ENCODE measurements around the gene MAGI3.

Gene MAGI3

DNA sequence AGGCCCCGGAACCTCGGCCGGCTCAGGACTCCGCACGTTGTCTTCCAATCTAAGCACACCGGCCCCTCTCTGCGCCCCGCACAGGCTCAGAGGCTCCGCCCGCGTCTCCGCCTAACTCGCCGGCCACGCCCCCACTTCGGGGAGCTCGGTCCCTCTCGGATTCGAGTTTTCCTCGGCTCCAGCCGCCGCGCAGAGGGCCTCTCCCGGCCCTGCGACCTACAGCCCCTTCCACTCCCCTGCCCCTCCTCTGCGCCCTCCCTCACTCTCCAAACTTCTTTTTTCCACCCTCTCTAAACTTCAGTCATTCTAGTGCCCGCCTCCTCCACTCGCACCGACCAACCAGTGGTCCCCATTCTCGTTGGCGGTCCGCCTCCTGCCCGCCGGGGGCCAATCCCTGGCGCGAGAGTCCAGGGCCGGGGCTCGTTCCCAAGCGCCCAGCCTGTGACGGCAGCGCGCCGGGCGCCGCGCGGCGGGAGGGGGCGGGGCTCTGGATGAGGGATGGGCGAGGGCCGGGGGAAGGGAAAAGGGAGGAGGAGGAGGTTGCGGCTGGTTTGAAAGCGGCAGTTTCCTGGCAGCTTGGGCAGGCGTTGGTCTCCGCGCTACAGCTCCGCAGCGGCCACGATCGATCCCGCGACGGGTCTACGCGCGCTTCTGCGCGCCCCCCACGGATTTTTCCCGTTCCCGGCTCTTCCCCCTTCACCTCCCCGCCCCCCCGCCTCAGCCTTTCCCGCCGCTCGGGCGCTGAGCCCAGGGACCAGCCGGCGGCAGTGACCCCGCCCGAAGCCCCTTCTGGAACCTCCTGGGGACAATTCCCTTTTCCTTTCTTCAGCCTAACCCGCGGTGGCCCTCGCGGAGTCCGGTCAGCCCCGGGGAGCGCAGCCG, at the start of gene MAGI3:
Gene MAGI3 (plus strand): TSS at position 563 of the 882 bp plus-strand sequence. CDS start 519 bp downstream, outside the sequence.
- peak; percentile 95 for DNase-seq (ENCODE audit: low read depth)
- H3K4me3 ChIP-seq (ENCODE audit: low read depth, low read length): peak within 1 kb of the TSS; percentile 96

DNA sequence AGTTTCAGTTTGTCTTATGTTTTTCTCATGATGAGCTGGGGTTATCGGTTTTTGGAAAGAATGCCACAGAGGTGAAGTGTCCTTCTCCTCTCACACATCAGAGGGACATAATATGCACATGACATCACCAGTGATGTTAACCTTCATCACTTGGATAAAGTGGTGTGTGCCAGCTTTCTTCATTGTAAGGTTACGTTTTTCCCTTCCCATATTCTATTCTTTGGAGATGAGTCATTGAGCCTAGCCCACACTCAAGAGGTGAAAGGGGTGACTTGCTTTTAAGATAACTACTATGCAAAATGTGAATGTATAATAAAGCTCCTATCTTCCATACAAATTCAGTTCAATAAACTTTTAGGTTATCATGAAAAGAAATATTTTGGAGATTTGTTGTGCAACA, 36.7 kb upstream of the MAGI3 start:
- H3K4me3 ChIP-seq (ENCODE audit: low read depth, low read length): no peak overlapping the region
- DNase-seq (ENCODE audit: low read depth): no peak

DNA sequence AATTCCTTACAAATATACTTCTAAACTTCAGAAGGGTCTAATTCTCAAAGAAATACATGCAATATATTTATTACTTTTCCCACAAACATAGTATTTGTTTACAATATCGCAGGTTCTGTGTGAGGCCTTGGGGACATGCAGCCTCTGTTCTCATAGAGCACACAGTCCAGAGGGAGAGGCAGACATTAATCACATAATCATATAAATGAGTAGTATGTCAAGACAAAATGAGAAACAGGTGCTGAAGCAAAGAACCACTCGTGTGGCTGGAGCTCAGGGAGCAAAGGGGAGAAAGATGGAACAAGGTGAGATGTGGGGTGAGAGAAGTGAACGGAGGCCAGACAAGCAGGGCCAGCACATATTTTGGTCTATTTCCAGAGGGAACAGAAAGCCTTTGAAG, 26.4 kb upstream of the MAGI3 start:
- no peak for DNase-seq (ENCODE audit: low read depth)
- H3K4me3 ChIP-seq (ENCODE audit: low read depth, low read length): no peak overlapping the region

DNA sequence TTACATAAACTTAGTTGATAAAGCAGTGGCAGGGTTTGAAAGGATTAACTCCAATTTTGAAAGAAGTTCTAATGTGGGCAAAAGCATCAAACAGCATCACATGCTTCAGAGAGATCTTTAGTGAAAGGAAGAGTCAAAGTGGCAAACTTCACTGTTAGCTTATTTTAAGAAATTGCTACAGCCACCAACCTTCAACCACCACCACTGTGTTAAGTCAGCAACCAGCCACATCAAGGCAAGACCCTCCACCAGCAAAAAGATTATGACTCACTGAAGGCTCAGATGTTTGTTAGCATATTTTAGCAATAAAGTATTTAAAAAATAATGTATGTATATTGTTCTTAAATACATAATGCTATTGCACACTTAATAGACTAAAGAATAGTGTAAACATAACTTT, 21.3 kb upstream of the MAGI3 start:
- H3K4me3 ChIP-seq (ENCODE audit: low read depth, low read length): no peak overlapping the region
- no peak for DNase-seq (ENCODE audit: low read depth)

DNA sequence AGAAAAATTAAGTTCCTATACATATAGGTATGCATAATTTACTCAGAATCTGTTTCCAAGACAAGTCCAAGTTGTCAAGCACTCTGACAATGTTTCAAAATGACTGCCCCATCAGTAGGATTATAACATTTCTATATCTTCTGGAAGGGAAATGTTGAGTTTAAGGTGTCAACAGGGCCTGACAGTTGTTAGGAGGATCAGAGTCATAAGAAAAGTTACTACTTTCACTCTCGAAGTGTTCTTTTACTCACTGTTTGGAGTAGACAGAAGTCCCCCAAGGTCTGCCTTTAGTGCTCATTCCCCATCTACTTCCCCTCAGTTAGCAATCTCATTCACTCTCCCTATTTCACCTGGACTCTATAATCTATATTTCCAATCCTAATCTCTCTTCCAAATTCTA, 20.6 kb upstream of the MAGI3 start:
- DNase-seq (ENCODE audit: low read depth): no peak
- no peak overlapping the region for H3K4me3 ChIP-seq (ENCODE audit: low read depth, low read length)

DNA sequence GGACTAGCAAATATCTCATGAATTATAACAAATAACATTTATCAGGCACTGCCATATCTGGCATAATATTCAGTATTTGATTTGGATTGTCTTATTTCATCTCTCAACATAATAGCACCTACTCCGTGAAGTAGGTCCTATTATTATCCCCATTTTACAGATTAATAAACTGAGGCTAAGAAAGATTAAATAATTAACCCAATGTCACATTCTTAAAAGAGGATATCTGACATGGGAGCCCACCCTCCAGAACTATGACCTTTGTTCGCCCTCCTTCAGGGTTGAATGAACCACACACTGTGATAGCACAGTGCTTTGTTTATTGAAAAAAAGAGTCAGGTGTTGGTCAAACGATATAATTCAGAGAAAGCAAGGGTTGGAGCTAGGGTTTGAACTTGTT, 19.4 kb upstream of the MAGI3 start:
- H3K4me3 ChIP-seq (ENCODE audit: low read depth, low read length): no peak overlapping the region
- no peak for DNase-seq (ENCODE audit: low read depth)

DNA sequence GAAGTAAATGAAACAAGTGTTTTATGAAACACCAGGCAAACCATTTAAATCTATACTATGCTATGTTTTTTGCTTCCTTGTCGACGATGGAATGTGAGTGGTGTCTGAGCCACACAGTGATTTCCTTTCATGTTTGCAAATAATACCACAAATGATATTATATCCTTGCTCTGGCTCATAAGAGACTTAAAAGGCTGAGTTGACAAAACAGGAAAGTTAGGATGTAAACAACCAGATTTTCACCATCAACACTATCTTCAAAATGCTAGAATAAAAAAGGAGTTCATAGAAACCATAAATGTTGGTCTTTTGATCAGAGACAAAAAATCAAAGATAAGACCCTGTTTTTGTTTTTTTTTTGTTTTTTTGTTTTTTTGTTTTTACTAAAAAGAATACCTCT, 17.8 kb upstream of the MAGI3 start:
- H3K4me3 ChIP-seq (ENCODE audit: low read depth, low read length): no peak overlapping the region
- no peak for DNase-seq (ENCODE audit: low read depth)

DNA sequence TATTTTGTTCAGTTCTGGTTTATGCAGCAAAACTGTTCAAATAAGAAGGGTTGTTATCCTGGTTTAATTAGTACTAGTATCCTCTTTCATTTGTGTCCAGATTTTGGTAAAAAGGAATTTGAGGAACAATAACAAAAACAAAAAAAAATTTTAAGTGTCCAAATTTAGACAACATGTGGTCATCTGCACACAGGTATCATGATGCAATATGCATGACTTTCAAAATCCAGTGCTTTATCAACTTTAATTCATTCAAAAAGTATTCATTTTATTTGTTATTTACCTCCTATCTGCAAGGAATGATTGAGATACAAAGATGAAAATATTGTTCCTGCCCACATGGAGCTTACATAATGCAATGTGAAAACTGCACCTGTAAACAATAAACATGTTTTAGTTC, 16.7 kb upstream of the MAGI3 start:
- H3K4me3 ChIP-seq (ENCODE audit: low read depth, low read length): no peak overlapping the region
- DNase-seq (ENCODE audit: low read depth): no peak

DNA sequence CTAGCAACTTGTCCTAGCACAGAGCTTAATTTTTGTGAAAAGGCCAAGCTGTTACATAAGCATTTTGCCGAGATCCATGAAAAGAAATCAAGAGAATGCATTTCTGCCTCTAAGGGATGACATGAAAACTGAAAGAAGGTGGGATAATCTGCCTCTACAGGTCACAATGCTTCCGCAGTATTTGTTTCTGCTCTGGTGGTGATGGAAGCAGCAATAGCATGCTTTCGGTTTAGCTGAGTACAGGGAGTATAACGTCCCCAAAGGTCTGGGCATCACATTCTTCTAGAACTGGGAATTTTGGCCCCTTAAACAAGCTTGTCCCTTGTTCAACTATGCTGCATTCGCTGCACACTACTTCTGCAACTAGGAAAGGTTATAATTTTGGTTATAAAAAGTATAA, 14.4 kb upstream of the MAGI3 start:
- H3K4me3 ChIP-seq (ENCODE audit: low read depth, low read length): no peak overlapping the region
- DNase-seq (ENCODE audit: low read depth): no peak

DNA sequence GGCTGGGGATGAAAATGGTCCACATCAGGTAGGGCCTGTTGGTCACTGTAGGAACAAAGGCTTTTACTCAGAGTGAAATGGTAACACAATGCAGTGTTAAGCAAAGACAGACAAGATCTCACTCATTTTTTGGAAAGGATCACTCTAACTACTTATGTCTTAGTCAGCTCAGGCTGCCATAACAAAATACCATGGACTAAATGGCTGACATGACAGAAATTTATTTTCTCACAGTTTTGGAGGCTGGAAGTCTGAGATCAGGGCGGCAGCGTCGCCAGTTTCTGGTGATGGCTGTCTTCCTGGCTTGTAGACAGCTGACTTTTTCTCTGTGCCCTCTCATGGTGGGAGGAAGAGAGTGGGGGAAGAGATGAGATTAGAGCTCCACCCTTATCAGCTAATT, 10.2 kb upstream of the MAGI3 start:
- no peak for DNase-seq (ENCODE audit: low read depth)
- no peak overlapping the region for H3K4me3 ChIP-seq (ENCODE audit: low read depth, low read length)

DNA sequence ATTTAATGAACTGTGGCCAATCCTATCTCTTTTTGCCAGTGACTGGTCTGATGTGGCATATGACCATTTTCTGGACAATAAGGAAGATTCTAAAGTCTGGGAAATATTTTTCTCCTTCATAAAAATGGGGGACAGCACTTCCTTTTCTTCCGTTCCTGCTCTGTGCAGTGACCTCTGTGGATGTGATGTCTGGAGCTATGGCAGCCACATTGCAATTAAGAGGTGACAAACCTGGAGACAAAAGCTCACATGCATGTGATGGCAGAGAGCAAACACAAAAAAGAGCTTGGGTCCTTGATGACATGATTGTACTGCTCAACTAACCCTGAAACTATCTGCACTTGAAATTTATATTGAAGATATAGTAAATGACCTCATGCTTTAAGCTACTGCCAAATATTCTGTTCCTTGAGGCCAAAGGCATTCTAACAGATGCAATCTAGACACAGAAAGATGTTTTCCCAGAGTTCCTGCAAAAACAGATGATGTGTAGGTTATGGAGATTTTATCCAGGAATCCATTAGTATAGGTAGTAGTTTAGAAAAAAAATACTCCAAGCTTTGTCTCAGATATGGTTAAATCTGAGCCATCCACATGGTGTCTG, 2.2 kb upstream of the MAGI3 start:
- no peak for DNase-seq (ENCODE audit: low read depth)
- no peak overlapping the region for H3K4me3 ChIP-seq (ENCODE audit: low read depth, low read length)

DNA sequence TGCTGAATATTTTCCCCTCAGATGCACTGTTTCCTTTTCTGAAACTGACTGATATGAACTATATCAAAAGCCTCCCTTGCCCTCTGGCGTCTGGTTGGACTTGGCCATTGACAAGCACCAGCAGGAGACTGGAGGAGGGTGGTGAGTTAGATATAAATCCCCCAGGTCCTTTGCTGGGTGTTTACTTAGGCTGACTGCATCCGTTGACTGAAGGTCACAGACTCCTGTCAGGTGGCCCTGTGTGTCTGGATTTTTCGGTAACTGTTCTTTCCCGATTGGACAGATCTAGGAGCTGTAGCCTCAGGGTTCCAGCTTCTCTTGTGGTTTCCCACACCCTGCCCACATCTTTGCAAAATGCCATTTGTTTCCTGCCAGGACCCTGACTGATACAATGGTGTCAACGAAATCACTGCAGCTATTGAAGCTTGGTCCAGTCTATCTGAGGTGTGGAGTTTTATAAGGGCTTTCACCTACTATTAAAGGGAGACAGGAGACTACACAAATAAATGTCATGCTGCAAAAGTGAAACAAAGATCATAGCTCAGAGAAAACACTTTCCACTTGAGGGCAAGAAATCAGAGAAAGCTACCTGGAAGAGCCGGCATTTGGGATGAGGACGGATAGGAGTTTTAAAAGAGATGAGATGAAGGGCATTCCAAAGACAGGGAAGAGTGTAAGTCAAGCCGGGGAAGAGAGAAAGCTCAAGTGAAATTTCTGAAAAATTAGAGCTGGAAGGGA, 1.5 kb upstream of the MAGI3 start:
- DNase-seq (ENCODE audit: low read depth): no peak
- peak overlapping the region; percentile 96 for H3K4me3 ChIP-seq (ENCODE audit: low read depth, low read length)

DNA sequence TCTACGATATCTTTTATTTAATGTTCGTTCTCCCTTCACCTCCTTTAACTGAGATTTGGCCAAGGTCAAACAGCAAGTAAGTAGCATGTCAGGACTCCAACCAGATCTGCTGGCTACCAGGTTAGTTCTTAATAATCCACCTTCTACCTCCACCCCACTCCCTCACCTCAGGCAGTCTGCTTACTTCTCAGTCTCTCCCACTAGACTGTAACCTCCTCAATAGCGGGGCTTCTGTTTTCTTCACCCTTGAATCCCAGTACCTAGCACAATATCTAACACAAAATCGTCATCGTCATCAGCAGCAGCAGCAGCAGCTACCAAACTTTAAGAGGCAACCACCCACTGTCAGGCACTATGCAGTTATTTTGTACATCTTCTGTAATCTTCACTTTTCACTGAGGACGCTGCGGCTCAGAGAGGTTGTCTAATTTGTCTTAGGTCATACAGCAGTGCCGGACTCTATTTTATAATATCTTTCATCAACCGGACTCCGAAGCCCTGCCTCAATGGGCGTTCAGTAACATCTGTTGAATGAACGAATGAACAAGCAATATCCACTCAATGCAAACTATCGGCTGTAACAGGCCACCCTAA, 859 bp upstream of the MAGI3 start:
- DNase-seq (ENCODE audit: low read depth): no peak
- peak overlapping the region; percentile 96 for H3K4me3 ChIP-seq (ENCODE audit: low read depth, low read length)

DNA sequence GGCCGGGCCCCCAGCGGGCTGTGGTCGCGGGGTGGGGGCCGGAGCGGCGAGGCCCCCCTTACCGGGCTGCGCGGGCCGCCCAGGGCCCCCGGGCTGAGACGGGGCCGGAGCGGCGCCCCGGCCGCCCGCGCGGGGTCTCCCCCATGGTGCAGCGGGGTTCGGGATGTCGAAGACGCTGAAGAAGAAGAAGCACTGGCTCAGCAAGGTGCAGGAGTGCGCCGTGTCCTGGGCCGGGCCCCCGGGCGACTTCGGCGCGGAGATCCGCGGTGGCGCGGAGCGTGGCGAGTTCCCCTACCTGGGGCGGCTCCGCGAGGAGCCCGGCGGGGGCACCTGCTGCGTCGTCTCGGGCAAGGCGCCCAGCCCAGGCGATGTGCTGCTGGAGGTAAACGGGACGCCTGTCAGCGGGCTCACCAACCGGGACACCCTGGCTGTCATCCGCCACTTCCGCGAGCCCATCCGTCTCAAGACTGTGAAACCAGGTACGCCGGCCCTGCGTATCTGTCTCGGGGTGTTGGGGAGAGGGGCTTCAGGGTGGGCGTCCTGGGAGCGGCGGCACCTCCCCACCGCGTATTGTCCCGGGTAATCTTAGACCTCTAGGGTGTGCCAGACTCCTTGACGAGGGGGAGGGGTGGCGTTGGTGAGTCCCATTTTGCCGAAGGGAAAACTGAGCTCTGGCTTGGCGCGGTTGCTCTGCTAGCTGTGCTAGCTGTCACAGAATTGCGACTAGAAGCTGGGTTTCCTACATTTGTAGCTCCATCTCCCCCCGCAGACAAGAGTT, 745 bp downstream of the MAGI3 start:
- no peak for DNase-seq (ENCODE audit: low read depth)

DNA sequence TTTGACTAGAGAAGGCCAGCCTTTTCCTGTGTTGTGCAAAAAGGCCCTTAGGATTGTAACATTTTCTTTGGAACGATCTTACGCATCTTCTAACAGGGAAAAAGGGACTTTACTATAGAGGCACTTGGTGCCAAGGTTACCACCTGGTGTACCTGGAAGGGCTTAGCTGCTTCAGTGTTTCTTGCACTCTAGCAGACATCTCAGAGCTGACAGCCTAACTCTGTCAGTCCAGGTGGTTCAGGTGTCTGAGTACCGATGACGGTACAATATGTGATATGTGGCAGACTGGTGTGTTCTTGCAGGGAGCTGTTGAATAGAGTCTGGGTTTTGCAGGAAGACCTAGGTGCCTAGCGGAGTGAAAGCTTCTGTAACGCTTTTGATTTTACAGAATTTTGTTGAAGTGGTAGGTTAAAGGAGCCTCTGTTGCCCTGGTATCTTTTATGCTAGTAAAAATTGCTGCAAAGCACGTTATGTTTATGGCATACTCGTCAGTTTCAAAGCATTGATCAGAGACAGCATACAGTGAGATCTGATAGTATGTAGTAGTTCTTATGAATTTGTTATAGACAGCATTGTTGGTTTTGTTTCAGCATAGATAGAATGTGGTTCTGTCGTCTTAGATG, 1.4 kb downstream of the MAGI3 start:
- DNase-seq (ENCODE audit: low read depth): no peak
- H3K4me3 ChIP-seq (ENCODE audit: low read depth, low read length): peak overlapping the region; percentile 96

More for the DNA sequence above, 745 bp downstream of the MAGI3 start:
- peak overlapping the region; percentile 96 for H3K4me3 ChIP-seq (ENCODE audit: low read depth, low read length)

DNA sequence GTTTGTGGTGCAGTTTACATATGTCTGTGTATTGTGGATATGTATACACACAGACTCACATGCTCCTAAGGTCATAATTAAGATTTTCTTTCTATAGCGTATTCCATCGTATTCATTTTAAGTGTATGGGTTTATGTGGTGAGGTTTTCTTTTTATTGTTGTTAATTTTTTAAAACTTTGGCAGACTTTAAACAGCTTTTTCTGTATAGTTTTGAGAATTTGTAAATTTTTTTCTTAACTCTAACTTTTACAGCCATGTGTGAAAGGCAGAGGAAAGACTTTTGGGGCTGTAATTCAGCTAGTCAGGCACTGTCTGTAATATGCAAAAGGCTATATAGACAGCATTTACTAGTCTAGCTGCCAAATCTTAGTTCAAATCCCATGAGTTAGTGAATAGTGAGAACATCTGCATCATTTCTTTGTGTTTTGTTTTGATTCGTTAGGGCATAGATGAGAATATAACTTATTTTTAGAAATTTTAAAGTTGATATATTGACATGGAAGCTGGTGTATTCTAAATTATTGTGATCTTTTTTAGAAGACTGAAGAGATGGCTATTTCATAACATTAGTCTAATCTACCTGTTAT, 2.3 kb downstream of the MAGI3 start:
- no peak overlapping the region for H3K4me3 ChIP-seq (ENCODE audit: low read depth, low read length)

DNA sequence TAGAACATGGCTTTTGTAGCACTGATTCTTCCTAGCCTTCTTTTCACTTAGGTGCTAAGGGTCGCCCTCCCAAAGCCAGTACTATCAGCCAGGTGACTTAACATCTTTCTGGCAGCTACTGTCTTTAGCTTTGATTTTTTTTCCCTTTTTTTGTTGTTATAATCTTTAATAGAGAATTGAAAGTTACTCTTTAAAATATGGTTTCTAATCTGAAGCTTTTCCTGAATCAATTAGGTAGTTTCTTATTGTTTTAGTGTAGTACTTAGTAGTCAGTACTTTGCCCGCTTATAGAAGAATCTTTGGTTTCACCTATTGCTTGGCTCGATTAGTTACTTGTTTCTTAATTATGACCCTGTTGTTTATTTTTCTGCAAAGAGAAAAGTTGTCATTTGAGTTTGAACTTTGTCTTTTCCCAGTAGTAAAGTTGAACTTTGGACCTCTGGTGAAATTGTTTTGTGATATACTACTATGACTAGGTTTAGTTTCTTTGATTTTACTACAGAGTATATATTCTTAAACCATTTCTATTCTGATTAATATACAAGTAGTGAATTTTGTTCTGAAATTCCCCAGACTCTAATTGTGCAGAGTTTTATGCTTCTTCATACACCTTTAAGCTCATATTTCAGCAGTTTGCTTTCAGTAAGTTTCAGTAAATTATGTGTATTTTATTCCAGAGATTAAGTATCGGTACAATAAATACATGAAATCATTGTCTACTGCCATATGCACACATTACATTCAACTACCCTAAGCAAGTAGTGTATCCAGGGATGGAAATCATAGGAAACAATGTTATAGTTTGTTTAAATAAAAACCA, 3.9 kb downstream of the MAGI3 start:
- H3K4me3 ChIP-seq (ENCODE audit: low read depth, low read length): no peak overlapping the region
- no peak for DNase-seq (ENCODE audit: low read depth)

More for the DNA sequence above, 2.3 kb downstream of the MAGI3 start:
- no peak for DNase-seq (ENCODE audit: low read depth)

DNA sequence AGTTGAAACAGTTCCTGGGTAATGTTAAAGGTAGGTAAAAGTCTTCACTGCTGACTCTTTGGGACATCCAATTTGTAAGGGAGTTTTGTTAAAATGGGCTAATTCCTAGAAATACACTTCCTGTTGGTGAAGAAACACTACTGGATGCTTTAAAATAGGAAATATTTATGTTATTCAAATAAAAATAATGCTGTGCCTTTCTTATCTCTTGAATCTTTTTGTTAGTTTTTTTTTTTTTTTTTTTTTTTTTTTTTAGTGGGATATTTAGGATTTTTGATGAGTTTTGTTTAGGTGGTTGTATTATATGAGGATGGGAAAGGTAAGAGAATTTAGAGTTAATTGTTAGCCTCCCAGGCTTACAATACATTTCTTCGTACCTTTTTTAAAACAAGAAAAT, 4.5 kb downstream of the MAGI3 start:
- no peak overlapping the region for H3K4me3 ChIP-seq (ENCODE audit: low read depth, low read length)

More for the DNA sequence above, 4.5 kb downstream of the MAGI3 start:
- no peak for DNase-seq (ENCODE audit: low read depth)
